HCEC 1CT (cell line): Measurements from ENCODE around the gene COL5A1.
A peak's percentile ranks its signal among the peaks of the same experiment; 100 is the strongest.

Experiments
- DNase-seq: peaks from one replicate; pipeline ENCODE4 v3.0.0-alpha.2; 2017

COL5A1 gene

DNA sequence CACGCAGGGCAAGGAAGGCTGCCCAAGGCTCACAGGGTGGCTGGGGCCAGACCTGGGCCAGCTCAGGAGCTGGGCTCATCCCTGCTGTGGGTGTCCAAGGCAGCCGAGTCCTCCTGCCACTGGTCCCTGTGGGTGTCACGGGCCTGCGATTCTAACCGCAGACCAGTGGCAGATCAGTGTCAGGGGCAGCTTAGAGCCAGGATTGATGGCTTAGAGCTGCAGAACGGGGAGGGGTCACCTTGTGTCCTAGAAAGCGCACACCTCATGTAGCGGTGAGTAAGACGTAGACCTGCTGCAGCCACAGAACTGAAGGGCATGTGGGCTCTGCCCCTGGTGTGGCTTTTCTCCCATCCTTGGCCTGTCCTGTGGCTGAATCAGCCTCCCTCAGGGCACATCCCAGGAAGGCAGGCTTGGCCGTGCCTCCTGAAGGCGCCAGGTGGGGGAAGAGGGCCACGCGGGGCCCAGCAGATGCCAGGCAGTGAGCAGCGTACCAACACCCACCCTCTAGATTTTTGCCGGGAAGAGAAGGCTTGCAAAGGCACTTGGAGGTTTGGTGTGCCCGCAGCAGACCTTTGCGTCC lies 160.7 kb downstream of the COL5A1 start:
- no peak for DNase-seq

GRCh38 chr9:134804871-134805270 lies 163.3 kb downstream of the COL5A1 start:
- no peak for DNase-seq

DNA sequence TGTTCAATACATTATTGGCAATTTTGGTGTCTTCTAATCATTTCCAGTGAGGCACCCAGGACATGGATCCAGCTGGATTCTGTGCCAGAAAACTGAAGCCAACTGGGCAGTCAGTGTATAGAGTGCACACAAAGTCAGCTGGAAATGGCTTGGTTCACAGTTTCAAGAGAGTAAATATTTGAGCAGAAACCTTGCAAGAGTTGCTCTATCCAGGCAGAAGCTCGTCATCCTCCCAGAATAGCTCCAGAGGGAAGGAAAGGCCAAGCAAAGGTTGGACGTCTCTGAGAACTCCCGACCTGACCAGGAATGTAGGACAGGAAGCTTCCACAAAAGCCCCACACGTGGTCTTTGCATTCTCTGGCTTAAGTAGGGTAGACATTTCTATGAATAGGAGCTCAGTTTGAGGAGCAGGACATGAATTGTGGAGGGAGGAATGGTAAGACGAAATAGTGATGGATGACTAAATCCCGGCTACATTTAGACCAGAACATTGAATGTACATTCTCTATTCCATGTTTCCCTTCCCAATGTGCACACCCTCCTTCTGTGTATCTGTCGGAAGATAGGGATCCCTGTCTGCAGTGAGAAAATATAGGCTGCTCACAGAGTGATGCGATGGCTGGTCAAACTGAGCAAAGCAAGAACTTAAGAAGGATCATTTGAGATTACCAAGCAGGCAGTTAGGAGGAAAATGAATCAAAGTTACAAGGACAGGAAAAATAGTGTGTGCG lies 166.3 kb downstream of the COL5A1 start:
- no peak for DNase-seq

- no peak for DNase-seq
Observed at GRCh38 chr9:134808447-134808792, 166.8 kb downstream of the COL5A1 start.

DNA sequence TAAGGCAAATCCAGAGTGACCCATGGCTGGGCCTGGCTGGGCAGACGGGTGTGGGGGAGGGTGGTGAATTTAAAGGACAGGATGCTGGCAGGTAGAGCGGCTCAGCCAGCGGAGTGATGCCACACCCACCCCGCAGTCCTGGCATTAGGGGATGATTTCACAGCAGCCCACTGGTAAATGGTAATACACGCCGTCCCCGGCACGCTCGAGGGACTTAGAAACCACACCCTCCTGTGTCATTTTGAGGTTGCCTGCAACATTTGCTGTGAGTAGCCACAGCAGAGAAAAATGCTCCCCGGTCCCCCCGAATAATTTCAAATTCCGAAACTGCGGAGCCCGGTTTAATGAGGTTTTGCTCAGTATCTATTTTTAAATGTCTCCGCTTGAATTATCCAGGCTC lies 167.7 kb downstream of the COL5A1 start:
- DNase-seq: no peak

DNA sequence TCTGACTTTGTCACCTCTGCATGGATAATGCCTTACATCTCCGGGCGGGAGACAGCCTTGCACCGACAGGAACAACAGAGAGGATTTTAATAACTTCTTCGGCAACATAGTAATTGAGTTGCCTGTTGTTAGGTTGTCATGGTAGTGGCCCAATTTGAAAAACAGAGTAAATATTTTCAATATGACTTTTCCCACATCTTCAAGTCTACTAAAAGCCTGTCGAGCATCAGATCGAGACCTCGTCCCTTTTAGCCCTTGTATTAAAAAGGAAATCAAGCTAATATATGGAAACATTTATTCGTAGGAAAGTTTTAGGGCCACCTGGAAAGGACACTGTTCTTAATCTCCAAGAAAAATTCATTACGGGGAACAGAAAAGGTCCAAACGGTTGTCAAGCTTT lies 168.2 kb downstream of the COL5A1 start:
- no peak for DNase-seq

GRCh38 chr9:134811079-134811672 lies 169.6 kb downstream of the COL5A1 start:
- no peak for DNase-seq

GRCh38 chr9:134811673-134812342 lies 170.2 kb downstream of the COL5A1 start:
- peak; percentile 10 for DNase-seq

GRCh38 chr9:134812343-134812673 lies 170.7 kb downstream of the COL5A1 start:
- DNase-seq: no peak

- DNase-seq: no peak
Observed at GRCh38 chr9:134813841-134814240, 172.2 kb downstream of the COL5A1 start.

GRCh38 chr9:134814598-134815215 lies 173.1 kb downstream of the COL5A1 start:
- no peak for DNase-seq

DNA sequence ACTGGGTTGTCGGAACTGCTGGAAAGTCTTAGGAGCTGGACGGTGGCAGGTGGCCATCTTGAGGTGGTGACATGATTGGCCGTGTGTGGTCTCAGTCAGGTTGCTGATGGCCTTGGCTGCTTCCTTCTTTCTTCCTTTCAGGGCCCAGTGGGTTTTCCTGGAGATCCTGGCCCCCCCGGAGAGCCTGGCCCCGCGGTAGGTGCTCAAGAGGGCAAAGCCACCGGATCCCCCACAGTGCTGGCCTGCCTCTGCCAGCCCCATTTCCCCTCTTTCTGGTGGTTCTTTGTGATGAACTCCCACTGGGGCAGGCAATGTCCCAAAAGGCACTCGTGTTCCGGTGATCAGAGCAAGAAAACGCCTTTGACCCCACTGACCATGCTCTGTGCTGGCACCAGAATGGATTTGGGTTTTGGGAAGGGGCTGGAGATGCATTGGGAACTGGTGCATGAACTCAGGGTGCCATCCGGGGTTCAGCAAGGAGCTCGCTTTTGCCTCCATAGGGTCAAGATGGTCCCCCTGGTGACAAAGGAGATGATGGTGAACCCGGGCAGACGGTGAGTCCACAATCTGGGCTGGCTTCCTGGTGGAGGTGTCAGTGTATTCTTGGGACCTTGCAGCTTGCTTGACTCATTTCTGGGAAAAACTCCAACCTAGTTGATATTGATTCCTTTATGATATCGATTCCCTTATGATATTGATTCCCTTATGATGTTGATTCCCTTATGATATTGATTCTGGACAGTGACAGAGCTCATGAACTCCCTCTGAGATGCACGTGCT lies 174.0 kb downstream of the COL5A1 start:
- DNase-seq: no peak

- no peak for DNase-seq
Observed at GRCh38 chr9:134816264-134816663, 174.7 kb downstream of the COL5A1 start.

GRCh38 chr9:134818000-134818568 lies 176.5 kb downstream of the COL5A1 start:
- DNase-seq: no peak

DNA sequence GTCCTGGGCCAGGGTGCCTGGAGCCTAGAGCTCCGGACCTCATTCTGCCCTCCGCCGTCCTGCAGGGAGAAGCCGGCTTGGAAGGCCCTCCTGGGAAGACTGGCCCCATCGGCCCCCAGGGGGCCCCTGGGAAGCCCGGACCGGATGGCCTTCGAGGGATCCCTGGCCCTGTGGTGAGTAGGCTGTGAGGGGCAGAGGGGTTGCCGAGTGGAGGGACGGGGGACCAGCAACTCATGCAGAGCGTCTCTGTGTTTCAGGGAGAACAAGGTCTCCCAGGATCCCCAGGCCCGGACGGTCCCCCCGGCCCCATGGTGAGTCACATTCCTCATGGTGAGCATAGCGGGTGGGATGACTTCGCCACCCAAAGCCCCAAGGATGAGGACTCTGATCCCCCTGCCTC lies 177.0 kb downstream of the COL5A1 start:
- DNase-seq: no peak

- no peak for DNase-seq
Observed at GRCh38 chr9:134820901-134821300, 179.3 kb downstream of the COL5A1 start.

GRCh38 chr9:134822541-134822940 lies 180.9 kb downstream of the COL5A1 start:
- DNase-seq: no peak

- no peak for DNase-seq
Observed at GRCh38 chr9:134823623-134824022, 182.0 kb downstream of the COL5A1 start.

DNA sequence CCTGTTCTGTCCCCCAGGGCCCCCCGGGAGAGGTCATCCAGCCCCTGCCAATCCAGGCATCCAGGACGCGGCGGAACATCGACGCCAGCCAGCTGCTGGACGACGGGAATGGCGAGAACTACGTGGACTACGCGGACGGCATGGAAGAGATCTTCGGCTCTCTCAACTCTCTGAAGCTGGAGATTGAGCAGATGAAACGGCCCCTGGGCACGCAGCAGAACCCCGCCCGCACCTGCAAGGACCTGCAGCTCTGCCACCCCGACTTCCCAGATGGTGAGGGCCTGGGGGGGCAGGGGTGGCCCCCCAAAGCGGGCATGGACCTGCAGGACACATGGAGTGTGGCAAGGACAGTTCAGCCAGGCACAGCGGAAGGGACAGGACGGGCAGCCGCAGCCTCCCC lies 183.0 kb downstream of the COL5A1 start:
- DNase-seq: no peak

- DNase-seq: no peak
Observed at GRCh38 chr9:134825025-134825424, 183.4 kb downstream of the COL5A1 start.

GRCh38 chr9:134826336-134827285 lies 185.0 kb downstream of the COL5A1 start:
- no peak for DNase-seq
